A549 (cell line): ENCODE measurements around the gene PCED1A. TPM values are rescaled to one million over a fixed set of nuclear protein-coding genes. Genes with fewer than 3 reads are reported as not detected.

ENCODE experiments used
- ATAC-seq, 2 experiments: fragments of 200-7000 bp in 1 of 2; fragments of >200 bp in 1 of 2; cut with Nextera tagmentation in 1 of 2; cut with Tn5 transposase in 1 of 2; 3 replicates each; pipeline versions ENCODE4 v1.8.0 to v1.9.1; 2018 to 2020; ENCODE audit warnings: mild to moderate bottlenecking in 1 of 2, moderate library complexity in 1 of 2
- CTCF ChIA-PET: fragments of 300-600 bp; sonication (Branson Sonifier 250); formaldehyde crosslinking; extraction: SDS; loops from one replicate; lab custom pipeline; 2021; ENCODE audit warnings: antibody characterized with exemption, inconsistent platforms; lab: Yijun Ruan, JAX
- POLR2A ChIA-PET: fragments of 350-600 bp; formaldehyde crosslinking; extraction: SDS; loops from one replicate; lab custom pipeline; 2021; ENCODE audit warnings: antibody characterized with exemption, inconsistent platforms; lab: Yijun Ruan, JAX
- DNase-seq, 2 experiments: peaks; one replicate each; pipeline versions ENCODE4 v3.0.0 to v3.0.0-alpha.2; 2011 to 2016; ENCODE audit warnings: low read depth in 1 of 2, low spot score in 1 of 2
- FAIRE-seq: peaks from 2 replicates; lab custom pipeline; 2011; peaks lifted over from hg19 to GRCh38; lab: Jason Lieb, UNC
- H3K27ac ChIP-seq, 2 experiments: fragments of >200 bp; sonication (Bioruptor Twin); formaldehyde crosslinking; 3 replicates each; pipeline ENCODE4 v1.5.1; 2016 to 2017
- H3K4me1 ChIP-seq: fragments of >200 bp; sonication (Bioruptor Twin); formaldehyde crosslinking; 3 replicates; pipeline ENCODE4 v1.6.1; 2016
- H3K4me2 ChIP-seq: fragments of >200 bp; sonication (Bioruptor Twin); formaldehyde crosslinking; 3 replicates; pipeline ENCODE4 v1.6.1; 2016
- H3K4me3 ChIP-seq: fragments of >200 bp; sonication (Bioruptor Twin); formaldehyde crosslinking; 3 replicates; pipeline ENCODE4 v1.5.1; 2016
- H3K9me3 ChIP-seq: fragments of >200 bp; sonication (Bioruptor Twin); formaldehyde crosslinking; 3 replicates; pipeline ENCODE4 v1.6.1; 2016
- CBX2 ChIP-seq: fragments of 200-600 bp; sonication (generic); IDR thresholded peaks from 2 replicates; pipeline ENCODE4 v1.6.1; 2016; ENCODE audit warnings: low read depth, mild to moderate bottlenecking, borderline replicate concordance
- CHD4 ChIP-seq: fragments of 200-600 bp; sonication (generic); IDR thresholded peaks from 2 replicates; pipeline ENCODE4 v1.6.1; 2016; ENCODE audit warnings: antibody characterized with exemption, mild to moderate bottlenecking, borderline replicate concordance
- CTCF ChIP-seq: fragments of >200 bp; sonication (Bioruptor Twin); formaldehyde crosslinking; IDR thresholded peaks from 3 replicates; pipeline ENCODE4 v1.5.1; 2016
- EP300 ChIP-seq, 2 experiments: fragments of >200 bp; sonication (Bioruptor Twin); formaldehyde crosslinking; IDR thresholded peaks; 2 replicates in 1 of 2; 3 replicates in 1 of 2; pipeline ENCODE4 v1.6.1; 2016 to 2017
- FOSB ChIP-seq: fragments of 250-450 bp; sonication (Bioruptor Pico); IDR thresholded peaks from 2 replicates; pipeline ENCODE4 v1.5.0; 2020; ENCODE audit warnings: mild to moderate bottlenecking, moderate library complexity
- FOSL2 ChIP-seq, 2 experiments: fragments of 450-650 bp in 1 of 2; fragments of >200 bp in 1 of 2; sonication (Bioruptor Twin) in 1 of 2; formaldehyde crosslinking; IDR thresholded peaks; 2 replicates each; pipeline versions ENCODE4 v1.5.0 to v1.6.1; 2016 to 2020; ENCODE audit warnings: mild to moderate bottlenecking in 1 of 2, moderate library complexity in 1 of 2
- GATA3 ChIP-seq: IDR thresholded peaks from 2 replicates; pipeline ENCODE4 v1.6.1; 2012; ENCODE audit warnings: borderline replicate concordance
- HDAC2 ChIP-seq: fragments of 200-600 bp; sonication (generic); IDR thresholded peaks from 2 replicates; pipeline ENCODE4 v1.6.1; 2016
- HEYL ChIP-seq: fragments of 250-450 bp; sonication (Bioruptor Pico); IDR thresholded peaks from 2 replicates; pipeline ENCODE4 v1.8.0; 2021; ENCODE audit warnings: mild to moderate bottlenecking, moderate library complexity
- HOXA7 ChIP-seq: fragments of 250-450 bp; sonication (Bioruptor Pico); IDR thresholded peaks from 2 replicates; pipeline ENCODE4 v1.5.0; 2020; ENCODE audit warnings: mild to moderate bottlenecking, moderate library complexity
- HOXB13 ChIP-seq: fragments of 250-450 bp; sonication (Bioruptor Pico); IDR thresholded peaks from 2 replicates; pipeline ENCODE4 v1.5.0; 2020; ENCODE audit warnings: low read depth, mild to moderate bottlenecking, moderate library complexity
- HOXB5 ChIP-seq: fragments of 250-450 bp; sonication (Bioruptor Pico); IDR thresholded peaks from 2 replicates; pipeline ENCODE4 v1.5.0; 2020; ENCODE audit warnings: mild to moderate bottlenecking, moderate library complexity
- JUN ChIP-seq, 2 experiments: fragments of >200 bp; sonication (Bioruptor Twin); formaldehyde crosslinking; IDR thresholded peaks; 2 replicates in 1 of 2; 3 replicates in 1 of 2; pipeline ENCODE4 v1.6.1; 2016 to 2017
- JUNB ChIP-seq: fragments of >200 bp; sonication (Bioruptor Twin); formaldehyde crosslinking; IDR thresholded peaks from 2 replicates; pipeline ENCODE4 v1.6.1; 2016
- KDM1A ChIP-seq: fragments of 200-600 bp; sonication (generic); IDR thresholded peaks from 2 replicates; pipeline ENCODE4 v1.6.1; 2016; ENCODE audit warnings: low read depth, mild to moderate bottlenecking
- MAFK ChIP-seq: fragments of 450-650 bp; IDR thresholded peaks from 2 replicates; pipeline ENCODE4 v1.6.1; 2014; ENCODE audit not compliant: partially characterized antibody
- RARB ChIP-seq: fragments of 250-450 bp; sonication (Bioruptor Pico); IDR thresholded peaks from 2 replicates; pipeline ENCODE4 v1.8.0; 2021; ENCODE audit warnings: mild to moderate bottlenecking, moderate library complexity
- RCOR1 ChIP-seq: fragments of 150-350 bp; IDR thresholded peaks from 2 replicates; pipeline ENCODE4 v1.6.1; 2014; ENCODE audit warnings: antibody characterized with exemption, low read length, low read depth
- REST ChIP-seq: fragments of 200-600 bp; sonication (generic); IDR thresholded peaks from 2 replicates; pipeline ENCODE4 v1.6.1; 2016; ENCODE audit warnings: antibody characterized with exemption, mild to moderate bottlenecking, moderate library complexity
- RFX5 ChIP-seq: fragments of 450-650 bp; IDR thresholded peaks from 2 replicates; pipeline ENCODE4 v1.7.1; 2014; ENCODE audit warnings: antibody characterized with exemption, mild to moderate bottlenecking, moderate library complexity
- ZC3H11A ChIP-seq: fragments of 450-650 bp; IDR thresholded peaks from 2 replicates; pipeline ENCODE4 v1.6.1; 2014; ENCODE audit warnings: antibody characterized with exemption, mild to moderate bottlenecking
- ZSCAN20 ChIP-seq: fragments of 250-450 bp; sonication (Bioruptor Pico); IDR thresholded peaks from 2 replicates; pipeline ENCODE4 v1.8.0; 2022; ENCODE audit warnings: mild to moderate bottlenecking, moderate library complexity
- WGBS: methylation state at CpG from one replicate; pipeline ENCODE4 v1.1.6; 2017; ENCODE audit errors: missing lambda C conversion rate; 5-methylcytosine and 5-hydroxymethylcytosine counted together
- polyA plus RNA-seq, 4 experiments: library from polyadenylated mRNA; depleted of rRNA in 3 of 4; stranded (reverse); fragments of >200 nt; fragmentation: RNase III in 1 of 4; extraction: RNeasy Plus Mini Kit Qiagen cat#74134 plus additional on column Dnase treatment in 1 of 4; gene quantifications; 2 replicates in 3 of 4; 3 replicates in 1 of 4; pipeline ENCODE4 v1.2.3, GENCODE V29; 2011 to 2017
- TF ChIP-seq, protein P1 (sequence below): fragments of 250-450 bp; sonication (Bioruptor Pico); IDR thresholded peaks from 2 replicates; pipeline ENCODE4 v1.5.0; 2021; ENCODE audit warnings: mild to moderate bottlenecking, moderate library complexity, borderline replicate concordance
- TF ChIP-seq, protein P2 (sequence below): IDR thresholded peaks from 2 replicates; pipeline ENCODE4 v1.6.1; 2012
- TF ChIP-seq, protein P3 (sequence below): IDR thresholded peaks from 2 replicates; pipeline ENCODE4 v1.6.1; 2012

PCED1A gene
- polyA plus RNA-seq, 2 of the 4 experiments (the other 2 are of a cell fraction) = 25.7 to 43.8 TPM

DNA sequence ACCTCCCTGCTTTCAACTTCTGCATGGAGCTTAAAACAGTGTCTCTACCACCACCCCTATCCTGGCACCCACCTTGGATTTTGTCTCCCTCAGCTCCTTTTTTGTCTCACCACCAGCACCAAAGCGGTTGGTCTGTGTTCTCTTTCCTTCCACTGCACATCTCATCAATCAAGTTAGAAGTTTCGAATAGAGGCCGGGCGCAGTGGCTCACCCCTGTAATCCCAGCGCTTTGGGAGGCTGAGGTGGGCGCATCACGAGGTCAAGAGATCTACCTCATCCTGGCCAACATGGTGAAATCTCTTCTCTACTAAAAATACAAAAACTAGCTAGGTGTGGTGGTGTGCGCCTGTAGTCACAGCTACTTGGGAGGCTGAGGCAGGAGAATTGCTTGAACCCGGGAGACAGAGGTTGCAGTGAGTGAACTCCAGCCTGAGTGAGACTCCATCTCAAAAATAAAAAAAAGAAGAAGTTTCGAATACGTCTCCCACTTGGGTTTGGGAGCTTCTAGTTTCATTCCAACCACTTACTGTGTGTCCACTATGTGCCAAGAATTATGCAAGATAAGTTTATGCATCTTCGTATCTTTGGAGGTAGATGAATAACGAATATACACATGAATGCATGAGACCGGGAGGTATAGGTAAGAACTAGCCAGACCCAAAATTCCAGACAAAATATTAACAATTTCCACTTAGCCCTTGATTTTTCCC lies 5.9 kb downstream of the PCED1A start:
- H3K4me2 ChIP-seq = no peak overlapping the region
- no peak overlapping the region for H3K27ac ChIP-seq
- no peak for TF ChIP-seq RARB
- TF ChIP-seq HOXA7 (CRISPR knock-in tag) = no peak
- TF ChIP-seq, protein P1, sequence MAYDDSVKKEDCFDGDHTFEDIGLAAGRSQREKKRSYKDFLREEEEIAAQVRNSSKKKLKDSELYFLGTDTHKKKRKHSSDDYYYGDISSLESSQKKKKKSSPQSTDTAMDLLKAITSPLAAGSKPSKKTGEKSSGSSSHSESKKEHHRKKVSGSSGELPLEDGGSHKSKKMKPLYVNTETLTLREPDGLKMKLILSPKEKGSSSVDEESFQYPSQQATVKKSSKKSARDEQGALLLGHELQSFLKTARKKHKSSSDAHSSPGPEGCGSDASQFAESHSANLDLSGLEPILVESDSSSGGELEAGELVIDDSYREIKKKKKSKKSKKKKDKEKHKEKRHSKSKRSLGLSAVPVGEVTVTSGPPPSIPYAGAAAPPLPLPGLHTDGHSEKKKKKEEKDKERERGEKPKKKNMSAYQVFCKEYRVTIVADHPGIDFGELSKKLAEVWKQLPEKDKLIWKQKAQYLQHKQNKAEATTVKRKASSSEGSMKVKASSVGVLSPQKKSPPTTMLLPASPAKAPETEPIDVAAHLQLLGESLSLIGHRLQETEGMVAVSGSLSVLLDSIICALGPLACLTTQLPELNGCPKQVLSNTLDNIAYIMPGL = no peak
- no peak for TF ChIP-seq ZSCAN20
- TF ChIP-seq JUNB = no peak
- no peak for TF ChIP-seq EP300 (IDR thresholded peaks at IDR 0.05)
- no peak for TF ChIP-seq HOXB13 (CRISPR knock-in tag)
- TF ChIP-seq GATA3 = no peak
- no peak for TF ChIP-seq RFX5
- TF ChIP-seq HOXB5 (CRISPR knock-in tag) = no peak
- ATAC-seq (no peak), FAIRE-seq (no peak), DNase-seq (no peak)
- H3K9me3 ChIP-seq = no peaks in the 10 kb centered on the region
- POLR2A ChIA-PET = interaction anchor here (2.1 kb wide), 1 partner anchor 13 kb away, joined by 7 read pairs; no protein-coding TSS in a partner anchor
- no peak overlapping the region for H3K4me3 ChIP-seq
- CTCF ChIA-PET = interaction anchor here (0.9 to 2.0 kb wide), 3 partner anchors 16 to 82 kb away, joined by 3 to 8 read pairs (median 4); no protein-coding TSS in a partner anchor
- peaks cover 11% of the 10 kb centered on the region for H3K4me1 ChIP-seq
- 89% methylated on average over 14 of the region's 14 CpGs for WGBS

DNA sequence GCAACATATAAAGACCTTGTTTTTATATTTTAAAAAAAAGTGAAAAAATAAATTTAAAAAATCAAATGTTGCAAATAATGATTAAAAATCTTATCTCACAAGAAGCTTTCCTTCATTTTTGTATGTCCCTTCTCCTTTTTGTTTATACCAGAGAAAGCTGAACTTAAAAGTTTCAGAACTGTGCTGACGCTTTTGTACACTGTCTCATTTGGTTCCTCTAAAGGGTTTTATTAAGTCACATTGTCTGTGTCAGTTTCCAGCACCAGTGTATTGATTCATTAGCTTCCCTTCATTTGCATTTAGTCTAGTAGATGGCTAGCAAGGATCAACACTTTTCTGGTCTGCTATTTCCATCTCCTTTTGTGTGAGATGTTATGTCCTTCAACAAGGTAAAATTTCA lies 6.7 kb downstream of the PCED1A start:
- peak; percentile 81 for FAIRE-seq
- ATAC-seq = no peak
- CTCF ChIA-PET = interaction anchor here (0.9 to 2.0 kb wide), 5 partner anchors 15 to 81 kb away, joined by 3 to 8 read pairs (median 4); no protein-coding TSS in a partner anchor
- TF ChIP-seq ZC3H11A (no peak), MAFK (no peak), HOXB5 (CRISPR knock-in tag) (no peak), CHD4 (no peak), CTCF (no peak), KDM1A (no peak), FOSB (CRISPR knock-in tag) (no peak), REST (no peak), RCOR1 (no peak), RFX5 (no peak), CBX2 (no peak), JUN (IDR thresholded peaks at IDR 0.05) (no peak), HEYL (CRISPR knock-in tag) (no peak), FOSL2 (IDR thresholded peaks at IDR 0.05) (no peak), FOSL2 (CRISPR knock-in tag; IDR thresholded peaks at IDR 0.05) (no peak), HDAC2 (no peak)
- TF ChIP-seq, protein P1 = no peak
- TF ChIP-seq, protein P2, sequence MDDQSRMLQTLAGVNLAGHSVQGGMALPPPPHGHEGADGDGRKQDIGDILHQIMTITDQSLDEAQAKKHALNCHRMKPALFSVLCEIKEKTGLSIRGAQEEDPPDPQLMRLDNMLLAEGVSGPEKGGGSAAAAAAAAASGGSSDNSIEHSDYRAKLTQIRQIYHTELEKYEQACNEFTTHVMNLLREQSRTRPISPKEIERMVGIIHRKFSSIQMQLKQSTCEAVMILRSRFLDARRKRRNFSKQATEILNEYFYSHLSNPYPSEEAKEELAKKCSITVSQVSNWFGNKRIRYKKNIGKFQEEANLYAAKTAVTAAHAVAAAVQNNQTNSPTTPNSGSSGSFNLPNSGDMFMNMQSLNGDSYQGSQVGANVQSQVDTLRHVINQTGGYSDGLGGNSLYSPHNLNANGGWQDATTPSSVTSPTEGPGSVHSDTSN = no peak
- TF ChIP-seq, protein P3, sequence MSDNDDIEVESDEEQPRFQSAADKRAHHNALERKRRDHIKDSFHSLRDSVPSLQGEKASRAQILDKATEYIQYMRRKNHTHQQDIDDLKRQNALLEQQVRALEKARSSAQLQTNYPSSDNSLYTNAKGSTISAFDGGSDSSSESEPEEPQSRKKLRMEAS = no peak
- H3K4me3 ChIP-seq = no peak overlapping the region
- H3K4me2 ChIP-seq = no peak overlapping the region
- peaks cover 6% of the 10 kb centered on the region; the same call in 1 of the 3 replicates for H3K4me1 ChIP-seq
- 87% methylated on average over 1 of the region's 1 CpG for WGBS
- H3K27ac ChIP-seq = no peak overlapping the region
- no peak for DNase-seq
- POLR2A ChIA-PET = interaction anchor here (2.1 kb wide), 1 partner anchor 12 kb away, joined by 7 read pairs; no protein-coding TSS in a partner anchor
- H3K9me3 ChIP-seq = no peaks in the 10 kb centered on the region
